HG03039 (cell line): Measurements from ENCODE around the gene BATF2.

ENCODE experiments used
- ATAC-seq: cut with Tn5 transposase; IDR thresholded peaks from one replicate; pipeline ENCODE4 v1.9.1; 2021; ENCODE audit warnings: mild to moderate bottlenecking, moderate library complexity; ENCODE audit not compliant: unreplicated experiment

The BATF2 gene

DNA sequence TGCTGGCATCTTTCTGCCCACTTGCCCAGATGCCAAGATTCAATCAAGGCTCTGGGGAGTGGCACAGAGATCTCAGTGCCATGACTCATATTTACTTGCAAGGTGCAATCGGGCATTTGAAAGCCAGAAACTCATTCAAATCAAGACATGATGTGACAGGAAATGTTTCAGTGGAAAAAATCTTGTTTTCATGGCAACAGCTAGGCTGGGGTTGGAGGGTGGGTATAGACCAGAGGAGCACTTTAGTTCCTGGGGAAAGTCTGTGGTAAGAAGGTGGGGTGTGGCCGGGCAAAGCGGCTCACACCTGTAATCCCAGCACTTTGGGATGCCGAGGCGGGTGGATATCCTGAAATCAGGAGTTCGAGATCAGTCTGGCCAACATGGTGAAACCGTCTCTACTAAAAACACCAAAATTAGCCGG, 26.0 kb downstream of the BATF2 start:
- ATAC-seq, result no peak

DNA sequence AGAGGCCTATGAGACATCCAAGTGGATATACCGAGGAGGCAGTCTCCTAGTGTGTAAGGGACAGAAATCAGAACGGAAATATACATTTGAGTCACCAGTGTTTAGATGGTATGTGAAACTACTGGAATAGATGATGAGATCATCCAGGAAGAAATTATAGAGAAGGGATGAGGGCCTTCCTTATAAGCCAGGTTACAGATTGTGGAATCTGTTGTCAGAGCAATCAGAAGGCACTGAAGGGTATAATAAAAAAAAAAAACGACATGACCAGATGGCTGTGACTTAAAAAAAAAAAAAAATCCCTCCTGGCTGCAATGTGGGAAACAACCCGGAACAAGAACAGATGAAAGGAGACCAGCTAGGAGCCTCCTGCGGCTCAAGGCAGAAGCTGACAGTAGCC, 27.6 kb downstream of the BATF2 start:
- ATAC-seq, result no peak

DNA sequence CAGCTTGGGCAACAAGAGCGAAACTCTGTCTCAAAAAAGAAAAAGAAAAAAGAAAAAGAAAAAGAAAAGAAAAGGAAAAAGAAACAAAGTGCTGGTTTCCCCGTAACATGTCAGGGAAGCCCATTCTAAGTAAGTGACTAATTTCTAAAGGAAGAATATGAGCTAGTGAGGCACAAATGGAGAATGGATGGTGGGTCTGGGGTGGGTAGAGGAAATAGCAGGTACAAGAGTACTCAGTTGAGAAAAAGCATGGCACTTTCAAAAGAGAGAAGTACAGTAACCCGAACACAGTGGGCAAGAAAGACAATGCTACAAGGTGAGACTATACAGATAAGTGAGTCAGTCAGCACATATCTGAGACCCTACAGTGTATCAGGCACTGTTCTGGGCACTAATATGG, 29.4 kb downstream of the BATF2 start:
- ATAC-seq, result no peak

DNA sequence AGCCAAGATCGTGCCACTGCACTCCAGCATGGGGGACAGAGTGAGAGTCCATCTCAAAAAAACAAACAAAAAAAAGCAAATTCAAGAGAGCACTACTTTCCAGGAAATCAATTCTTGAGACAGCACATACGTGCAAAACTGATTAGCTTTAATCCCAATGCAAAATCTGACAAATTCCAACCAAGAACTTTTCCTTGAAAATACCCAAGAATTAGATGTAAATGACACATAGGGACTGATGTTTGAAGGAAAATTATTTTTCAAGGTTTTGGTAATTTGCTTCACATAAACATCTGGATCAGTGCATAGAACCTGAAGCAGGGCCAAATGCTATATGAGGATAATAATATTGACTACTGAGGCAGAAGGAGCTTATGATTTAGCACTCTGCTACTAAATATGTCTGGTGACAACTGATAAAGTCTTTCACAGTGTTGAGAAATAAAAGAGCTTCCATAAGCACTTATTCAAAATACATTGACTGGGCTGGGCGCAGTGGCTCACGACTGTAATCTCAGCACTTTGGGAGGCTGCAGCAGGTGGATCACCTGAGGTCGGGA, 33.6 kb downstream of the BATF2 start:
- no peak for ATAC-seq

DNA sequence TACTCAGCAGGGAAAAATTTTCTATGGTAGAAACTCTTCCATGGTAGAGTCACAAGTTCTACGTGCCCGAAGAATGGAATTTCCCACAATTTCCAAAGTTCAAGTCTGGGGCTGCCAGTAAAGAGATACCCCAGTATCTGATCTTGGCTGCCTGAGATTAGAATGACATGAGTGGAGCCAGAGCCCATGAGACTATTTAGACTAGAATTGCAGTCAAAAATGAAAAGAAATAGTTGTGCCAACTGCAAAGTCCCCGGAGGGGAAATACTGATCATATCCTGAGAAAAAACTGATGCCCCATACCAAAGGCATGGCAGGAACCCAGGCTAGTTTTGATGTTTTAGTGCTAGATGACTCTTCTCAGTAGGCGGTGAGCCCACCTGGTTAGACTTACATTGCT, 36.1 kb downstream of the BATF2 start:
- ATAC-seq, result no peak

DNA sequence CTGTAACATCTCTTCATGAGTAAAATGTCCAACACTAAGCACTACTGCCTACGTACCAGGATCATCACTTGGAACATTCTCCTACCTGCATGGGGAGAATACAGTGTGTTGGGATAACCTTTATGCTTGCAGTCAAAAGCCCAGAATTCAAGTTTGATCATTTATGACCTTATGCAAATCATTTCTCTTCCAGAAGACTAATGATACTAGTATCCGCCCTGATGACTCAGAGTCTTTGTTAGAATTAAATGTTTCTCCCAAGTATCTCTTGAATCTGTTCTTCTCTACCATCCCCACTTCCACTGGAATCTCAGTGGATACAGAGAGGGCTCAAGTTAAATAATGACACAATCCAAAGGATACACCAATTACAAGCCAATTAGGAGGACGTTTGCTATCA, 37.3 kb downstream of the BATF2 start:
- no peak for ATAC-seq

DNA sequence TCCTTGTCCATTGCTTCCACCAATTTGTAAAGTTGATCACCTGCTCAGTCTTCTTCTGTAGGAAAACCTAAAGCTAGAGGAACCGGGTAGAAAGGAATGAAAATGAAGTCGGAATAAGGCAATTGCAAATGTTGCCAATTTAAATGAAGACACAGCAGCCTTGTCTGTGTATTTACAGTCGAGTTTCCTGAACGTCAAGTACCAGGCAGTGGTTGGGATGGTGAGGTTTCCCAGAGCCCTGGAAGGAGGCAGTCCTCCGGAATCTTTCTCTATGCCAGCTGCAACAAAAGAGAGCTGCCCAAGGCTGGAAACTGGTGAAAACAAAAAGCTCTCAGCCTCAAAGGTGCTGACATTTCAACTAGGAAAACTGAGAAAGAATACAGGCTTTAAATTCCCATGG, 42.6 kb downstream of the BATF2 start:
- ATAC-seq, result no peak

DNA sequence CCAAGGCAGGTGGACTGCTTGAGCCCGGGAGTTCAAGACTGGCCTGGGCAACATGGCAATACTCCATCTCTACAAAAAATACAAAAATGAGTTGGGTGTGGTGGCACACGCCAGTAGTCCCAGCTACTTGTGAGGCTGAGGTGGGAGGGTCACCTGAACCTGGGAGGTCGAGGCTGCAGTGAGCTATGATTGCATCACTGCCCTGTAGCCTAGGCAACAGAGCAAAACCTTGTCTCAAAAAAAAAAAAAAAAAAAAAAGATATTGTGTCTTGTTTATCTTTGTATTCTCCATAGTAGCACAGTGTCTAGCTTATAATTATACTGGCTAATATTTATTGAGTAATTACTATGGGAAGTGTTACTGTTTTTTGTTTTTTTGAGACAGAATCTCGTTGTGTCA, 45.2 kb downstream of the BATF2 start:
- no peak for ATAC-seq

DNA sequence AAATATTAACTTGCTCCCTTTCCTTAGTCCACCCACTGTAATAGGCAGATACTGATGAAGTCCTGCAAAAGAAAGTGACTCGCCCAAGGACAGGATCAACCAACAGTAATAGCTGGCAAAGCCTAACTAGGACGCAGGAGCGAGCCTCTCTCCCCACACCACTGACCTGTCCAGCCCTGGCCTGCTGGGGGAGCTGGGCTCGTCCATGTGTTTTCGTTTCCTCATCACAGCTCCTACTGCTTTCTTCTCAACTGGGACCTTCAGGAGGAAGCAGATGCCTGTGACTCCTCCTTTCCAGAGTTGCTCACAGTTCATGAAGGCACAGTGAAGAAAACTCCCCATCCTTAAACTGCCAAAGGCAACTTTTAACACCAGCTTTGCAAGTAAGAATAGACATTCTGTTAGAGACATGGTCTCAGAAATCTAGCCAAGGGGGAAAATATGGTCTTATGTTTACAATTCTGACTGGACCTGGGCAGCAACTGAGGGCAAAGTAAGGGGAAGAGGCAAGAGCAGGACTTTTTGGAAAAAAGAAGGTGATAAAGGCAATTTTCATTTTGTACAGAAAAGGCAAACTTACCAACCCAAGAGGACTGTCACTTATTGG, 49.5 kb downstream of the BATF2 start:
- no peak for ATAC-seq
